Activated T-helper 17 cell treated with anti-CD3 and anti-CD28 coated beads, Interleukin-2, amount 50 U/mL, for 72 hours (primary cell): ENCODE measurements around the gene SLC35D1. TPM values are rescaled to one million over a fixed set of nuclear protein-coding genes. Genes with fewer than 3 reads are reported as not detected.
A peak's percentile ranks its signal among the peaks of the same experiment; 100 is the strongest.

Experiments used
- ATAC-seq: fragments of 150-1000 bp; cut with Tn5 transposase; replicated peaks from 2 replicates; pipeline ENCODE4 v1.10.0; 2021; ENCODE audit warnings: mild to moderate bottlenecking, moderate library complexity
- H3K27ac Mint-ChIP-seq: one replicate; pipeline ENCODE4 v1.8.0; 2022; ENCODE audit warnings: mixed read lengths
- H3K27me3 Mint-ChIP-seq: one replicate; pipeline ENCODE4 v1.8.0; 2022; ENCODE audit warnings: mixed read lengths
- H3K36me3 Mint-ChIP-seq: one replicate; pipeline ENCODE4 v1.8.0; 2022; ENCODE audit warnings: low read depth, mild to moderate bottlenecking, mixed read lengths
- H3K4me1 Mint-ChIP-seq: one replicate; pipeline ENCODE4 v1.8.0; 2022; ENCODE audit warnings: mixed read lengths
- H3K4me3 Mint-ChIP-seq: one replicate; pipeline ENCODE4 v1.8.0; 2022; ENCODE audit warnings: mild to moderate bottlenecking, mixed read lengths
- H3K9me3 Mint-ChIP-seq: one replicate; pipeline ENCODE4 v1.8.0; 2022; ENCODE audit warnings: mixed read lengths
- total RNA-seq, 2 donors: library from RNA; stranded (reverse); gene quantifications; one replicate each; pipeline ENCODE4 v1.2.3, GENCODE V29; 2022

Gene SLC35D1
- total RNA-seq, 2 donors from 2014 or later, result 10.3 to 16.2 TPM

DNA sequence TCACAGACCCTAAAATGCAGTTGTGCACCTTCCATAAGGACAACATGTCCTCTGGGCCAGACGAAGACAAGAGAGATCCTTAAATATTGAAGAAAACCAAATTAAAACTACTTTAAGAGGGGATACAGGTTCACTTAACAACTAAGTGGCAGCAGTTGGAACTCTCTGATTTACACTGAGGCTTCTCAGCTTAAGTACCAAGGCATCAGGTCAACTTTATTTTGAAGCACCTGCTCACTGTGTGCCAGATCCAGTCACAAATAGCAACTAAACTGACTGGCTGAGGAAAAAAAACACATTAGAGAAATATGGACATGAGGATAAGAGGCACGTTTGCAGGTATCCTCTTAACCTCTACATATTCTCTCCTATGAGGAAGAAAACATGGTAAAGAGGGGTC is 33.2 kb downstream of the SLC35D1 start:
- Mint-ChIP-seq H3K27me3 (no peaks in the 10 kb centered on the region), H3K27ac (no peak overlapping the region), H3K4me1 (peaks cover 4% of the 10 kb centered on the region), H3K36me3 (peaks cover 64% of the 10 kb centered on the region), H3K9me3 (no peaks in the 10 kb centered on the region), H3K4me3 (no peak overlapping the region)
- ATAC-seq, result no peak

DNA sequence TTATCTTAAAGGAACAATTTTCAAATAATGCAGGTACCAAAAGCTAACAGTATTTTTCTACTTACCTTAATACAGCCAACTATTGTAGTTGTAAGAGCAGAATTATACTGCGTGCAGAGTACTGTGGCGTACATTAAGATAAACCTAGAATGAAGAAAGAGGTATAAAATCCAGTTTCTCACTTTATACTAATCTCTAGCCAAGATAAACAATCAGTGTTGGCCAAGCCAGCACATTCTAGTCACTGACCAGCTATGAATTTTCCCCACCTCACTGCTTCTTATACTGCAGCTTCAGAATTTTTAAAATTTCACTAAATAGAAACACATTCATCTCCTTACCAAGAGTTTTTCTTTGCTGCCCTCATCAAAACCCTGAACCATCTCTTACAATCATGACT is 33.6 kb downstream of the SLC35D1 start:
- Mint-ChIP-seq H3K27ac (no peak overlapping the region), H3K36me3 (peaks cover 59% of the 10 kb centered on the region), H3K4me3 (no peak overlapping the region), H3K4me1 (peaks cover 4% of the 10 kb centered on the region), H3K27me3 (no peaks in the 10 kb centered on the region), H3K9me3 (no peaks in the 10 kb centered on the region)
- ATAC-seq, result no peak

DNA sequence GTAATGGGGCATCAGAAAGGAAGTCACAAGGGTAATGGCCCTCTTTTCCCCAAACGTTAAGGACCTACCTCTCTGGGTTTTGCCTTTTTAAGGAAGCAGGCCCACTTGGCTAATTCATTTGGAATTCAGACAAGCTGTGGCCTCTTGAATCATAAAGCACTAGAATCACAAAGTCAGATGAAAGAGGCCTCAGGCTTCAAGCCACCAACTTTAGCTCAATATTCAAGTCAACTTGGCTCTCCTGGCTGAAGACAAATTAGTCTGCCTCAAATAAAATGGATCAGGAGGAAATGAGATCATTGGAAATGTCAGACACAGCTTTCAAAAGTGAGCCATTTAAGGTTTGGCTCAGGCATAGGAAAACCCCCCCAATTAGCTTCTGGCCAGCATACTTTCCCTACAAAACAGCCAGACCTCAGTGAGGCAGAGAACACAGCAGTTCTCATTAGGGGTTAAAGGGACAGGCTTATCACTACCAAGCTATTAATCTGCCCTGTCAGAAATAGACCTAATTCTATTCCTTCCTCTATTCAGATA is 34.3 kb downstream of the SLC35D1 start:
- no peaks in the 10 kb centered on the region for H3K27me3 Mint-ChIP-seq
- no peak overlapping the region for H3K27ac Mint-ChIP-seq
- H3K36me3 Mint-ChIP-seq, result peaks cover 53% of the 10 kb centered on the region
- H3K4me1 Mint-ChIP-seq, result peaks cover 4% of the 10 kb centered on the region
- no peaks in the 10 kb centered on the region for H3K9me3 Mint-ChIP-seq
- H3K4me3 Mint-ChIP-seq, result no peak overlapping the region
- ATAC-seq, result no peak

GRCh38 chr1:67019121-67019520 is 34.8 kb downstream of the SLC35D1 start:
- no peak for ATAC-seq
- no peak overlapping the region for H3K4me3 Mint-ChIP-seq
- no peak overlapping the region for H3K27ac Mint-ChIP-seq
- no peaks in the 10 kb centered on the region for H3K9me3 Mint-ChIP-seq
- peaks cover 4% of the 10 kb centered on the region for H3K4me1 Mint-ChIP-seq
- H3K36me3 Mint-ChIP-seq, result peaks cover 49% of the 10 kb centered on the region
- H3K27me3 Mint-ChIP-seq, result no peaks in the 10 kb centered on the region

DNA sequence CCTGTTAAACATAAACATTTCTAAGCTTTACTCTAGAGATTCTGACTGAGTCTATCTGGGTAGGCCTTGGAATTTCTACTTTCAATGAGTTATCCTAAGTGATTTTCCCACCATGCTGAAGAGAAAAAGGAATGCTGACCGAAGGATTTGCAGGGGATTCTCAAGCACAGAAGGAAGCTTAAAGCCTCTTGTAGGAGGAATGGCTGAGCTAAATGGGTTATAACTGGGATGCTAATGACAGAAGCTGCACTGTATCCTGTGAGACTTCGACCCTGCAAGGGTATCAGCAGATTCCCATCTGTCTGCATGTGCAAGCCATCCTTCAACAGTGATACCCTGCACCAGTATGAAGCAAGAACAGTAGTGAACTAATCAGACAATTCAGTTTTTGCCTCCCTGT is 35.4 kb downstream of the SLC35D1 start:
- H3K27me3 Mint-ChIP-seq, result no peaks in the 10 kb centered on the region
- no peak overlapping the region for H3K27ac Mint-ChIP-seq

GRCh38 chr1:67013573-67013972 is 40.4 kb downstream of the SLC35D1 start:
- no peak overlapping the region for H3K27ac Mint-ChIP-seq
- H3K4me1 Mint-ChIP-seq, result no peaks in the 10 kb centered on the region
- peaks cover 53% of the 10 kb centered on the region for H3K36me3 Mint-ChIP-seq
- no peak overlapping the region for H3K4me3 Mint-ChIP-seq
- no peaks in the 10 kb centered on the region for H3K9me3 Mint-ChIP-seq
- ATAC-seq, result peak; percentile 100
- no peaks in the 10 kb centered on the region for H3K27me3 Mint-ChIP-seq

More for the DNA sequence above, 35.4 kb downstream of the SLC35D1 start:
- no peak for ATAC-seq
- H3K9me3 Mint-ChIP-seq, result no peaks in the 10 kb centered on the region
- peaks cover 45% of the 10 kb centered on the region for H3K36me3 Mint-ChIP-seq
- no peak overlapping the region for H3K4me3 Mint-ChIP-seq
- peaks cover 4% of the 10 kb centered on the region for H3K4me1 Mint-ChIP-seq

GRCh38 chr1:67009792-67010191 is 44.2 kb downstream of the SLC35D1 start:
- H3K27me3 Mint-ChIP-seq, result no peaks in the 10 kb centered on the region
- no peaks in the 10 kb centered on the region for H3K4me1 Mint-ChIP-seq
- no peaks in the 10 kb centered on the region for H3K9me3 Mint-ChIP-seq
- no peak overlapping the region for H3K27ac Mint-ChIP-seq
- ATAC-seq, result no peak
- no peak overlapping the region for H3K4me3 Mint-ChIP-seq
- H3K36me3 Mint-ChIP-seq, result peaks cover 74% of the 10 kb centered on the region

DNA sequence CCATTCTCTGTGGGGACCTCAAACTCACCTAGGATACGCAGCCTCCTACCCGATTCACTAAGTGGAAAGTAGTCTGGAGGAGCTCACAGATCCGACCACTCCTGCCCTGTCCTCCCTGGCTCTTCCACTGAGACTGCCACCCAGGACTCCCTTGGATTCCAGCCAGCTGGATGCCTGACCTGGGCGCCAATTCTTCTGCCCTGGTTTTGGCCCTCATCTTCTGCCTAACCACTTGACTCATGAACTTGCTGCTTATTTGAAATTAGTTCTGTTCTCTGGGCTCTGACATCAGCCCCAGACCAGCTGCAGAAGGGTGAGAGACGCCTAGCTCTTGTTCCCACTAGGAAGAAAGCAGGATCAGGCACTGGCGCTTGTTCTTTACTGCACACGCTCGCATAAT is 48.9 kb downstream of the SLC35D1 start:
- Mint-ChIP-seq H3K27ac (peak overlapping the region; percentile 4), H3K4me3 (no peak overlapping the region), H3K36me3 (peaks cover 77% of the 10 kb centered on the region), H3K27me3 (no peaks in the 10 kb centered on the region), H3K4me1 (peaks cover 5% of the 10 kb centered on the region), H3K9me3 (no peaks in the 10 kb centered on the region)
- ATAC-seq, result no peak

- no peak for ATAC-seq
Measured at GRCh38 chr1:67004176-67004575, 49.8 kb downstream of the SLC35D1 start.

GRCh38 chr1:67001682-67002425 is 52.1 kb downstream of the SLC35D1 start:
- no peaks in the 10 kb centered on the region for H3K27me3 Mint-ChIP-seq
- H3K4me1 Mint-ChIP-seq, result peaks cover 11% of the 10 kb centered on the region
- peaks cover 60% of the 10 kb centered on the region for H3K36me3 Mint-ChIP-seq
- ATAC-seq, result no peak
- H3K9me3 Mint-ChIP-seq, result no peaks in the 10 kb centered on the region
- H3K4me3 Mint-ChIP-seq, result no peak overlapping the region
- H3K27ac Mint-ChIP-seq, result peak overlapping the region; percentile 41

More at GRCh38 chr1:67004176-67004575, 49.8 kb downstream of the SLC35D1 start:
- Mint-ChIP-seq H3K27ac (no peak overlapping the region), H3K27me3 (no peaks in the 10 kb centered on the region), H3K4me3 (no peak overlapping the region), H3K9me3 (no peaks in the 10 kb centered on the region), H3K4me1 (peaks cover 6% of the 10 kb centered on the region), H3K36me3 (peaks cover 76% of the 10 kb centered on the region)

DNA sequence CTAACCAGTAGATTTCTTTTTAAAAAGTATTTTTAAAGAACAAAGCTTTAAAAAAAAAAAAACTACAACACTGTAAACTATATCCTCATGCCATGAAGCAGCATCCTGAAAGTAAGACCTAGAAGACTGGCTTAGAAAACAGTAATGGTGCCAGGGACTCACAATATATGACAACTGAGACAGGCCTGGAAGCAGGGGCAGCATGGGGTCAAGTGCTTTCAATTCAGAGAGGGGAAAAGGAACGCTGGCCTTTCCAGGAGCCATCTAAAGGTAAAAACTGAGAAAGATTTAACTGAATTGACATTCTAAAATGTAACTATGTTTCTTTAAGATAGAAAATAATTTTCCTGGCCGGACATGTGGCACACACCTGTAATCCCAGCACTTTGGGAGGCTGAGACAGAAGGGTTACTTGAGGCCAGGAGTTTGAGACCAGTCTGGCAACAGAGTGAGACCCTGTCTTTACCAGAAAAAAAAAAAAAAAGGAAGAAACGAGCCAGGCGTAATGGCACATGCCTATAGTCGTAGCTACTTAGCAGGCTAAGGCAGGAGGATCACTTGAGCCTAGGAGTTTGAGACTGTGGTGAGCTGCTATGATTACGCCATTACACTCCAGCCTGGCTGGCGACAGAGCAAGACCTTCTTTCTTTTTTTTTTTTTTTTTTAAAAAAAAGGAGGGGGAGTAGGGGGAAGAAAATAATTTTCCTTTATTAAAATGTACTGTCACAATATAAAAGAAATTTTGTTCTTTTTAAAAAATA is 54.1 kb downstream of the SLC35D1 start:
- H3K27me3 Mint-ChIP-seq, result no peaks in the 10 kb centered on the region

GRCh38 chr1:66998972-66999371 is 55.0 kb downstream of the SLC35D1 start:
- peaks cover 34% of the 10 kb centered on the region for H3K36me3 Mint-ChIP-seq
- no peaks in the 10 kb centered on the region for H3K9me3 Mint-ChIP-seq
- H3K27ac Mint-ChIP-seq, result peak overlapping the region; percentile 73
- peaks cover 17% of the 10 kb centered on the region for H3K4me1 Mint-ChIP-seq
- peak; percentile 48 for ATAC-seq
- no peaks in the 10 kb centered on the region for H3K27me3 Mint-ChIP-seq
- H3K4me3 Mint-ChIP-seq, result no peak overlapping the region

More for the DNA sequence above, 54.1 kb downstream of the SLC35D1 start:
- Mint-ChIP-seq H3K36me3 (peaks cover 42% of the 10 kb centered on the region), H3K4me3 (no peak overlapping the region), H3K4me1 (peaks cover 17% of the 10 kb centered on the region), H3K9me3 (no peaks in the 10 kb centered on the region), H3K27ac (peak overlapping the region; percentile 73)
- ATAC-seq, result no peak

DNA sequence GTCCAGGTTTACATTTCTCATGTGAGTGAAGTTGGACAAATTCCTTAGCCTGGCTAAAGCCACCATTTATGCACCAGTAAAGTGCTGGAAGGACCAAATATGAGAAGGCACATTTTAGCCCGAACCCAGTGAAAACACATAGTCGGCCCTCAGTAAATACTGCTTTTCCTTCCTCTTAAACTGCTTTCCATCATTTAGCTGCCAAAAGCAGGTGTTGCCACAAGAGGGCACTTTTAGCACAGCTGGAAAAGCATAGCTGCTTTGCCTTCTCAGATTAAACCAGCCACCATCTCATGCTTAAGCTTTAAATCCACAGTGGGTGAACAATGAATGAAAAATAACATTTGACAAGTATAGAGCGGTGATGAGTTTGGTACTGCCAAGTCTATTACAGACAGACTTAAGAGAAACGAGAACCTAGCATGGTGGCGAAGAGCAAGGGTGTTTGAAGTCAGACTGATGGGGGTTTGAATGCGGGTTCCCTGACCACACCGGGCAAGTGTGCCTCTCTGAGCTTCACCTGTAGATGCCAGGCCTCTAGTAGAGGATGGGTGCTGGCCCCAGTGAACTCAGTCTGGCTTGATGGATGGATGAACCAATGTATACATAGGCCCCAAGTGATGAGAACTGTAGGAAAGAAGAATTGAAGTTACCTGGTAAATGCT is 57.8 kb downstream of the SLC35D1 start:
- Mint-ChIP-seq H3K36me3 (peaks cover 12% of the 10 kb centered on the region), H3K9me3 (no peaks in the 10 kb centered on the region), H3K4me3 (no peak overlapping the region), H3K4me1 (peaks cover 11% of the 10 kb centered on the region), H3K27me3 (no peaks in the 10 kb centered on the region), H3K27ac (peak overlapping the region; percentile 26)
- ATAC-seq, result peak; percentile 64

GRCh38 chr1:66993076-66993475 is 60.9 kb downstream of the SLC35D1 start:
- no peak overlapping the region for H3K27ac Mint-ChIP-seq
- no peaks in the 10 kb centered on the region for H3K9me3 Mint-ChIP-seq
- H3K36me3 Mint-ChIP-seq, result peaks cover 21% of the 10 kb centered on the region
- no peak overlapping the region for H3K4me3 Mint-ChIP-seq
- ATAC-seq, result no peak
- H3K27me3 Mint-ChIP-seq, result no peaks in the 10 kb centered on the region
- peaks cover 6% of the 10 kb centered on the region for H3K4me1 Mint-ChIP-seq
